Raji (cell line): ENCODE data around the gene RAB3IL1.

Experiments
- POLR2A ChIP-seq: IDR thresholded peaks from 2 replicates; pipeline ENCODE4 v1.6.1; 2011; ENCODE audit warnings: low read depth, low read length, control low read depth; ENCODE audit not compliant: insufficient read depth

The RAB3IL1 gene

GRCh38 chr11:61860054-61860903 is 57.1 kb downstream of the RAB3IL1 start:
- no peak for TF ChIP-seq POLR2A

- TF ChIP-seq POLR2A, result no peak
Observed at GRCh38 chr11:61855939-61856680, 61.3 kb downstream of the RAB3IL1 start.

DNA sequence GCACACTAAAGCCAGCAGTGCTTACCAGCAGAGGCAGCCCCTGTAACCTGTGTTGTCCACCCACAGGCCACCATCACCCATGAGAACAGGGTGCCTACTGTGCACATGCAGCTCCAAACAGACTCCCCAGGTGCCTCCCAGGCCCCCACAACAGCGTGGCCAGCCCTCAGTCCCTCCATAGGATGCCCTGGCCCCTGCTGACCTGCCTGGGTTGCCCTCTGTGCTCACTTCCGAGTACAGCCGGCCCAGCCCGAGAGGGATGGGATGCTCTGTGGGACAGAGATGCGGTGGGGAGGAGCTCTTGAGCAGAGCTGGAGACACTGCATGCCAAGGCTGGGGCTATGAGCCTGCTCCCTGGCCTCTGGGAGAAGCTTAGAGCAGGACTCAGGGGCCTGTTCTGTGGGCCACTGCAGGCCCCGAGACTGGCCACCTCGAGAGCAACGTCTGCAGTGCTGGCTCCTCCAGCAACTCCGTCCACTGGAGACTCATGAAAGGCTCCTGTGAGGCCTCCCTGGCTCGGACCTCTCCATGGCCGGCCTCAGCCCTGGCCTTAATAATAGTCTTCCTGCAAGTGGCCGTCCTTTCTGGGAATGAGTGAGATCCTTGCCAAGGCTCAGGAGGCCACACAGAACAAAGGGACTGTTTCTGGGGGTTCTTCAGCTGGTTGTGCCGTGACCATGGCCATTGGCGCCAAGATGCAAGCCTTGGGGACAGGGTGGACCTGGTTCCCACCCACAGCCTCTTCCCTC is 62.2 kb downstream of the RAB3IL1 start:
- no peak for TF ChIP-seq POLR2A

- TF ChIP-seq POLR2A, result no peak
Observed at GRCh38 chr11:61854206-61854895, 63.0 kb downstream of the RAB3IL1 start.

GRCh38 chr11:61853698-61854169 is 63.6 kb downstream of the RAB3IL1 start:
- no peak for TF ChIP-seq POLR2A

DNA sequence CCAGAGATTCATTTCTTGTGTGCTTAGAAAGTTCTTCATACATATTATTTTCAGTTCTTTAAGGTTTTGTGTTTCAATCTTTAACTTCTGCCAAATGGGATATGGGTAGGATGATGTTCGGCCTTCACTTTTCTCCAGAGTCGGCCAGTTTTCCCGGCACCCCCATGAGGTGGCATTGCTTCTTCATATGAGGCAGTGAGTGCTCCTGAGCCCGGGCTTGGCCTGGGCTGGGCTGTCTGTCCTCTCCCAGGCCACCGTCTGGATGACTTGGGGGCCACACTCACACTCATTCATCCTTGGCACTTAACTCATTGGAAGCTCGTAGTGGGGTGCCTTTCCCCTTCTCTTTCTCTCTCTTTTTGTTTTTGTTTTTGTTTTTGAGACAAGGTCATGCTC is 65.5 kb downstream of the RAB3IL1 start:
- TF ChIP-seq POLR2A, result no peak

- TF ChIP-seq POLR2A, result no peak
Observed at GRCh38 chr11:61851113-61851899, 66.1 kb downstream of the RAB3IL1 start.

DNA sequence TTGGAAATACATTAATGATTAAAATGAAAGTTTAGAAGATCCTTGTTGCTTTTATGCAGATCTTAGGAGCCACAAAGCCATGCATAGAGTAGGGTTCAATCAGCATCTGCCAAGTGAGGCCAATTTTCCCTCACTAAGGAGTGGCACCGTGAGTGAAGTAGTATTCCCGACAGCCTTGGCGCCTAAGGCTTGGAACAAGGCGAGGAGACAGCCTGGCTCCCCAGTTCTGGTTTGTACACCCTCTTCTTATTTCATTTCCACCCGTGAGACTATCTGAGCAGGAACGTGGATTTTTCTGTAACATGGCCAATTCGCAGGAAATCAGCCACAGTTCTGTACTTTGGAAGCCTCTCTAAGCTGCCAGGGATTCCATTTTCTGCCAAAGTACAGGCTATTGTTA is 66.7 kb downstream of the RAB3IL1 start:
- TF ChIP-seq POLR2A, result no peak

- no peak for TF ChIP-seq POLR2A
Observed at GRCh38 chr11:61848631-61849030, 68.7 kb downstream of the RAB3IL1 start.

DNA sequence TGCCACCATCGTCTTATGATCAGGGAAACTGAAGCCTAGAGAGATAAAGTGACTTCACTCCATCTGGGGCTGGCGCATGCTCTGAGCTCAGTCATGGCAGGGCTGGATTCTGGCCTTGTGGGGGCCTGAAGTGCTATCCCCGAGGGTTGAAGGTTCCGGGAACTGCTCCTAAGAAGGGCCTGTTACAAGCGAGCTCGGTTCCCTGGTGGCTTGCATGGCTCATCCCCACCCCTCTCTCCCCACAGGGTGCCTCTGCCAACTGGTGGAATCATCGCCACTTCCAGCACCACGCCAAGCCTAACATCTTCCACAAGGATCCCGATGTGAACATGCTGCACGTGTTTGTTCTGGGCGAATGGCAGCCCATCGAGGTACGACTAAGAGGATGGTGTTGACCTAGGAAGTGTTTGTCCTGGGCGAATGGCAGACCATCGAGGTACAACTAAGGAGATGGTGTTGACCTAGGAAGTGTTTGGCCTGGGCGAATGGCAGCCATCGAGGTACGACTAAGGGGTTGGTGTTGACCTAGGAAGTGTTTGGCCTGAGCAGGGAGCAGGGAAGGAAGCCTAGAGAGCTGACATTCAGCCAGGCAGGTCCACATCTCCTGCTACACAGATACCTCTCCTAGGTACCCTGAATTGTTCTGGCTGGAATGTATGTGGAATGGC is 69.3 kb downstream of the RAB3IL1 start:
- no peak for TF ChIP-seq POLR2A
